Measurements from ENCODE around the gene SEMA5A. TPM values are rescaled to one million over a fixed set of nuclear protein-coding genes. Genes with fewer than 3 reads are reported as not detected.

SEMA5A gene
- total RNA-seq, 1 donor from 2014 or later = 5.4 TPM

DNA sequence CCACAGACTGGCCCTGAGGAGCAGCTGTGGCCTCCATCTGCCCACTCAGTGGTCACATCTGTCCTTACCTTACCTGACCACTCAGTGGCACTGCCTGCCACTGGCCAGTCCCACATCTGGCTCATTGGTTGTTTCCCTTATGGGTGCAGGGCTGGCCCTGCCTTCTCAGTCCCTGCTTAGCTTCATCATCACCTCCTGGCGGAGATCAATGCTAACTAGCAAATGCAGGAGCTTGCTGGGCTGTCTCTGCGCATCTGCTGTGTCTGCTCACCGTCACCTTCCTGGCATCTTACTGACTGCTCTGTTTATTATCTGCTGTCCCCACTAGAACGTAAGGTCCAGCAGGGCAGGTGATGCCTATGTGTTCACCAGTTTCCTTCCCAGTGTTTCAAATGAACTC is 356.9 kb downstream of the SEMA5A start:
- DNase-seq (ENCODE audit: extremely low read depth, low read depth, low spot score) = no peak

- no peak for DNase-seq (ENCODE audit: extremely low read depth, low read depth, low spot score)
Measured at GRCh38 chr5:9188131-9188530, 357.7 kb downstream of the SEMA5A start.

GRCh38 chr5:9187614-9188013 is 358.3 kb downstream of the SEMA5A start:
- DNase-seq (ENCODE audit: extremely low read depth, low read depth, low spot score) = no peak

- no peak for DNase-seq (ENCODE audit: extremely low read depth, low read depth, low spot score)
Measured at GRCh38 chr5:9186069-9186468, 359.8 kb downstream of the SEMA5A start.

DNA sequence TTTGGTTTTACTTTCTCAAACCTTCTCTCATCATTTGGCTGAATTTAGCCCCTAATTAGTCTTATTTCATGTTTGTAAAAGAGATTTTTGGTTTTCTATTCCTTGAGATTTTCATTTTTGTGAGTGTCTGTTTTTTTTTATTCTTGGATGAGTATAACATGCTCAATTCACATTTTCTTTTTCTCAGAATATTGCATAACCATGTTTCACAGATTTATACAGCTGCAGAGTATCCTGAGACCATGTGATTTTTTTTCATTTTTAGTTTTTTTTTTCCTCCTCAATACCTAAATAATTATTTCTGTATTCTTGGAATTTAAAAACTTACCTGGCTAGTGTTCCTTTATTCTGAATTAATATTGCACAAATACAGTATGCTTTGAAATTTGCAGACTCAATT is 361.9 kb downstream of the SEMA5A start:
- no peak for DNase-seq (ENCODE audit: extremely low read depth, low read depth, low spot score)

DNA sequence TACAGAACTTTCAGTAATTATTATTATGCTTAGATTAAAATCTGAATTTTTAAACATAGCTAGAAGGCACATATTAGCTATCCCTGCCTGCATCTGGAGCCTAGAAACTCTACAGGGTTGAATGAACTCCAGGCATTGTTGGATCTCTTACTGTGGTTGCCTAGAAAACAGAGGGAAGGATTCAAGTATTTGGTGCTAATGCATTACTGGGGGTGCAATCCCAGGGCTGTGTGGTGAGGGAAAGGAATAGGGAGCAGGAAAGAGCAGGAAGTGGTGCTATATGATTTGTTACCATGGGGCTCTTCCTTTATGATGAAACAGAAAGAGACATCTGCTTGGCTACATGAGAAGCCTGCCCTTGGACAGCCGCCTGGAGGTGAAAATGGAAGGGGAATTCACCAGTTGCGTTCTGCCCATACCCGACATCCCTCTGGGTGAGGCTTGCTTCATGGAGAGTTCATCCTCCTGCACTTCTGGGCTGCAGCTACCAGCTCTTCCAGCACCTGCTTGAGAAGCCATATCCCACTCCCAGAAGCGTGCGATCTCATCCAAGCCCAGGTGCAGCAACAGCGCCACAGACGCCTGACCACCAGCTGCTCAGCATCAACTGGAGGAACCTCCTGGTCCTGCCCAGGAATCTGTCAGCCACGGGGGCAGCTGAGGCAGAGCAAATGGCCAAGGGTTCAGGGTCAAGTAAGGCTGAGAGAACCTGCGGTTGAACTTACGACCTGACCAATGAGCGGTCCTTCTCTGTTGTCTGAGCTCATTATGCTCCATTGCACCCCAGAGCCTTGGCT is 362.8 kb downstream of the SEMA5A start:
- DNase-seq (ENCODE audit: extremely low read depth, low read depth, low spot score) = no peak

DNA sequence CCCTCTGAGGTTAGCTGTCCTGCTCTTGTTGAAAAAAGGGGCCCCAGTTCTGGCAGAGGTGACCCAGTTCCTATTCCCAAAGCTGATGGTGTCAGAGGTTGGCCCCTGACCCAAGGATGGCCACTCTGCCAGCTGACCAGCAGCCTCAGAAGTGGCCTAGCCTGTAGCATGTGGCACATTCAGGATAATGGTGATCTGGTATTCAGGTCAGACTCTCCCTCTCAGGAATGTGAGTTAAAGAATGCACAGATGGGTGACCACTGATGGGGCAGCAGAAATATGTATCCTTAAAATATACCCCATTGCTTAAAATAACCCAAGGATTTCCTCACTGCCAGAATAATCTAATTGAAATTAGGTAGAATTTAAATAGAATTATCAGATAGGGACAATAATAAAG is 369.2 kb downstream of the SEMA5A start:
- DNase-seq (ENCODE audit: extremely low read depth, low read depth, low spot score) = no peak

DNA sequence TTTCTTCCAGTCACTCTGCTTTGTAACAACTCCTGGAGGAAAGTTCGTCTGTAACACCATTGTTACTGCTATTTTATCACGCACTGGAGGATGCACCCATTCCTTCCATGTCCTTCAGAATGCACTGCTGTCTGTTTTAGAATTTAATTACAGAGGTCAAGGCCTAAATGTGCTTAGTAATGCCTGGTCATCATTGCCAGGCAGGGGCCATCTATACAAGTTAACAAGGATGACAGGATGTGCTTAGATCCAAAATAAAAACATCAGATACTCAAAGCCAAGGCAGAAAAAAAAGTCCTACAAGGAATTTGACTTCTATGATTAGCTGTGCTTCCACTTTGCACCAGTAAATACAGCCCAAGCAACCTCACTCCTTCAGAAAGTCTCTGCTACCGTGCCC is 371.4 kb downstream of the SEMA5A start:
- no peak for DNase-seq (ENCODE audit: extremely low read depth, low read depth, low spot score)

DNA sequence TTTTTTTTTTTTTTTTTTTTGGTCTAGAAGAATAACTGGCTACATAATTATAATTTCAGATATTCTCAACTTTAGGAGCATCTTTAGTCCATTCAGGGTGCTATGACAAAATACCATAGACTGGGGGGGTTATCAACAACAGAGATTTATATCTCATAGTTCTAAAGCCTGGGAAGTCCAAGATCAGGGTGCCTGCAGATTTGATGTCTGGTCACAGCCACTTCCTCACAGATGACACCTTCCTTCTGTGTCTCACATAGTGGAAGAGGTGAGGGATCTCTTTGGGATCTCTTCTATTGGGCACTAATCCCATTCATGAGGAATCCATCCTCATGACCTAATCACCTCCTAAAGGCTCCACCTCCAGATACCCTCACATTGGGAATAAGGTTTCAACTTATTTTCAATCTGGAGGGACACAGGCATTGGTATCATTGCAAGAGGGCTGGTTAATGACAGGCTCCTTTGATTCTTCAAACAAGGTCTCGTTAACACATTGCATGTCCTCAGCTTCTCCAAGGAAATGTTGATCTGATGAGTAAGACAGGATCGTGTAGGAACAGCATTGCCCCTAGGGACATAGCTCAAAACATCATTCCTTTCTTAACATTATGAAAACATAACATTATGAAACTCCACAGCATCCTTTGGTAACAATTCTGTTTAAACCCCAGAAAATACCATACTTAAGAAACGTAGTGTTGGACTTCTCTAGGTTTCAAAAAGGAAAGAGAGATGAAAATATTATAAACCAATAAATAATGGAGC is 372.4 kb downstream of the SEMA5A start:
- no peak for DNase-seq (ENCODE audit: extremely low read depth, low read depth, low spot score)

GRCh38 chr5:9170026-9170425 is 375.8 kb downstream of the SEMA5A start:
- no peak for DNase-seq (ENCODE audit: extremely low read depth, low read depth, low spot score)

DNA sequence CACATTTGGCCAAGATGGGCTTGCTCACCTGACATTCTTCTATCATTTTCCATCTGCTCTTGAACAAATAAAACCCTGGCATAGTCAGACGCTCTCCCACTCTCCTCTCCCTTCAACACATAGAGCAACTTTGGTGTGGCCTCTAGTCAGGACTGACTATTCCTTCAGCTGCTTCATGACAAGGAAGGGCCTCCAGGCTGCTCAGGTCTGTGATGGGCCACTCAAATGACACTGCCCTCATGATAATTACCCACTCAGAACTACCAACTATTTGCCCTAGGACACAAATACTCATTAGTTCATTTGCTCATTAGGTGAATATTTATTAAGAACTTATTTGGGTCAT is 376.3 kb downstream of the SEMA5A start:
- no peak for DNase-seq (ENCODE audit: extremely low read depth, low read depth, low spot score)

DNA sequence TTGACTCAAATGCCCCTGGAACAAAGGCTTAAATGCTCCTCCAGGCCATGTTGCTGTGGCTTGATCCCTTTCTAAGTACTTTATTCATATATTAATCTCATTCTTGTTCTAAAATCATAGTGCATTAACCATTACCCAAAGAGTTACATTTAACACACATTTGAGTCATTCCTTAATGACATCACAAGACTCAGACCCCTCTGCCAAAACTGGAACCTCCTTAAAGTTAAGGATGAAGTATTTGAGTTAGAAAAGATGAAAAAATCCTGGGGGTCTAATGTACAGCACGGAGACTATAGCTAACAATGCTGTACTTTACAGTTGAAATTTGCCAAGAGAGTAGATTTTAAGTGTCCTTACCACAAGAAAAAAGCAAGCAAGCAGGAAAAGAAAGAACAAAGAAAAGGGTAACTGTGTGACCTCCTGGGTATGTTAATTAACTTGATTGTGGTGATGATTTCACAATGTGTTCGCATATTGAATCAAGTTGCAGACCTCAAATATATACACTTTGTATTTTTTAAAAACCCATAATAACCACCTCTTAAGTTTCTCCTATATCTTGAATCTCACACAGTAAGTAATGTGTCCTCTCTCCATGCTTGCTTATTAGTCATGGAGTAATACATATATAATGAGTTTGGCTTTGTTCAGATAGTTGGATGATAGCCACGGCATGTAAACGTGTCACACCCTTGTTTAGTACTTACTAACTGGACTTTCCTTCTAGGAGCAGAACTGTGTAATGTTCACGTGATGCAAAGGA is 376.9 kb downstream of the SEMA5A start:
- no peak for DNase-seq (ENCODE audit: extremely low read depth, low read depth, low spot score)

- no peak for DNase-seq (ENCODE audit: extremely low read depth, low read depth, low spot score)
Measured at GRCh38 chr5:9166202-9167112, 379.4 kb downstream of the SEMA5A start.

DNA sequence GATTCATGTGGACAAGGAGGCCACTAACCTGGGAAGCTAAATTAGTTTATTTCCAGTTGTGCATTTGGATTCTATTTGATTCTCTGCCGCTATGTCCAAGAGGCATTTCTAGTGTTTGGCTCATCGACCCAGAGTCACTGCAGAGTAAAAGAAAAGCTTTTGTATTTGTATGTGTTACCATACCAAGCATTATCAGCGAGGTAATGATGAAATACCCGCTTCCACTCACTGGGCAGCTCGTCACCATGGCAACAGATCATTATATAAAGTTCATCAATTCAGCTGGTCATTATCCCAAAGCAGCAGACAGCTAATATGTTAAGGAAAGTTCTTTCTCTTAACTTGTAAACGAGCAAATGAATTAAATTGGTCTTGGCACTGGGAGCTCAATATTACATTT is 380.3 kb downstream of the SEMA5A start:
- DNase-seq (ENCODE audit: extremely low read depth, low read depth, low spot score) = no peak

DNA sequence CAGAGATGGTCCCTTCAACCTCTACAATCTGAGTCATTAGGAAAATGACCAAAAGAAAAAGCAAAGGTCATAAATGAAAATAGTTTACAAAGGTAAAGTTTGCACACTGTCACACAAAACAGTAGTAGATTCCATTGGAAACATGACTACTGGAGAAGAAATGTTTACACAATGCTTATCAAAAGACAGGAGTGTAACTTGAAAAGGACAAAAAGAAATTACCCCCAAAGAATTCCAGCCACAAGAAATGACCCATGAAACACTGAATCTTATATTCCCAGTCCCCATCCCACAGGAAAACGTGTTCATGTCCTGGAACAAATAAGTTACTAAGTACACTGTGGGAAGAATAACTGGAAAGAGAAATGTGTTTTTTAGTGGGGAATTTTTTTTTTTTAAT is 385.1 kb downstream of the SEMA5A start:
- no peak for DNase-seq (ENCODE audit: extremely low read depth, low read depth, low spot score)

GRCh38 chr5:9157811-9158210 is 388.1 kb downstream of the SEMA5A start:
- DNase-seq (ENCODE audit: extremely low read depth, low read depth, low spot score) = no peak

DNA sequence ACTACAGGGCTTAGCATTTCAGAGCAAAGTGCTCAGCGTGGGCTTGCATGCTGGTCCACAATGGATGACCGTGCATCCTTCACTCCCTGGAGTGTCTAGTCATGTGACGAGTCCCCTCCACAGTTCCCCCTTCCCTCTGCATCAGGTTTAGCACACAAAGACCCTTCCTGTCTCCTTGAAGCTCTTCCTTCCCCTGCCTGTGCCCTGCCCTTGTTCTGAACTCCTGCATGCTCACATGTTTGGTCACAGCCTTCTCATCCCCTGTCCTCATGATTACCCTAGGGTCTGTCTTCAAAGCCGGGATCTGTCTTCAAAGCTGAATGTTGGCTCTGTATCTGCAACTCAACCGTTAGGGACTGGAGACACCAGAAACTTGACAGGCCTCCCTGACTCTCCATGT is 388.9 kb downstream of the SEMA5A start:
- DNase-seq (ENCODE audit: extremely low read depth, low read depth, low spot score) = no peak

DNA sequence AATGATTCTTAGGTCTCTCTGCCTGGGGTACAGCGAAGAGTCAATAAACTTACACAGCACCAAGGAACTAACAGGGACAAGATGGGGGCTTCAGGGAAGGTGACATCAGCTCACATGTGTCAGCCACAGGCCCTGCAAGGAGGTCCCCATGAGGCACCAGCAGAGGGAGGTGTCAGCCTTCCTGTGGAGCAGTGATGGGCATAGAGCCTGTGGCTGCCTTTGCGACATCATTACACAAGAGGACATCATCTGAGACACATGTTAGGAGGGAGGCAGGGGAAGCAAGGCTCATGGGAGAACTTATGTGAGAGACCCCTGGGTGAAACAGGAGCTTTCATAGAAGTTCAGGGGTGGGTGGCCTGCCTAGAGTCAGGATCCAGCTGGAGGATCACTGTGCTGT is 389.6 kb downstream of the SEMA5A start:
- DNase-seq (ENCODE audit: extremely low read depth, low read depth, low spot score) = no peak

DNA sequence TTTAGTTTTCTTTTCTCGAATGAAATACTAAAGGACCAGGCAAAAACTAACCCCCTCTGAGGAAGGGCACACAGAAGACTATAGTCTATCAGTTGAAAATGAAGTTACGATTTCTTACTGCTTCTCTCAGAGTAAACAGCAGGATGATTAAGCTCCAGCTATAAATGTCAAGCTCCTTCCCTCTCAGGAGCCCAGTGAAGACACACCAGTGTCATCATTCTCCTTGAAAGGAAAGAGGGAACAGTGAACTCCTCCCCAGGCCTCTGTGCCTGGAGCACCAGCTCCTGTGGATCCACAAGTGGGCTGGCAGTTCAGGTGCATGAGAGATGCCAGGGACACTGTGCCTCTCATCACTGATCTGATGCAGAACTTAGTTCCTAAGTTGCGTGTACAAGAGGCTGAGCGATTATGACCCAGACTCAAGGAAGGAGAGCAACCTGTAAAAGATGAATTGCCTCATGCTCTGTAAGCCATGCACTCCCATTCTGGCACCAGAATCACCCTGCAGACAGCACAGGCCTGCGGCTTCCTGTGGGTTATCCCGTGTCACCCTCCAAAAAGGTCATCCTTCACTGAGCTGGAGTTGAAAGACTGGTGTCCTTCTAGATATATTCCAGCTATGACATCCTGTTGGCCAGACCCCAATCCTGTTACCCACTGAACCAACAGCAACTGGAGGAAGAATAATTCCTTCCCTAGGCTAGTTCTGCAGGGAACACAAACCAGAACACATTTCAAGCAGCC is 394.0 kb downstream of the SEMA5A start:
- DNase-seq (ENCODE audit: extremely low read depth, low read depth, low spot score) = no peak

- DNase-seq (ENCODE audit: extremely low read depth, low read depth, low spot score) = no peak
Measured at GRCh38 chr5:9149988-9150387, 395.9 kb downstream of the SEMA5A start.

All from glomerular endothelial cell (primary cell).